ENCODE results near the gene DNAH6. TPM values are rescaled to one million over a fixed set of nuclear protein-coding genes. Genes with fewer than 3 reads are reported as not detected.
"Not testable (repeated sequence)": the region's sequence is repeated elsewhere in the genome, so short reads cannot be mapped to it uniquely, and the experiment has no call there.

The DNAH6 gene
- polyA plus RNA-seq, 1 donor from 2014 or later = 0.06 TPM

DNA sequence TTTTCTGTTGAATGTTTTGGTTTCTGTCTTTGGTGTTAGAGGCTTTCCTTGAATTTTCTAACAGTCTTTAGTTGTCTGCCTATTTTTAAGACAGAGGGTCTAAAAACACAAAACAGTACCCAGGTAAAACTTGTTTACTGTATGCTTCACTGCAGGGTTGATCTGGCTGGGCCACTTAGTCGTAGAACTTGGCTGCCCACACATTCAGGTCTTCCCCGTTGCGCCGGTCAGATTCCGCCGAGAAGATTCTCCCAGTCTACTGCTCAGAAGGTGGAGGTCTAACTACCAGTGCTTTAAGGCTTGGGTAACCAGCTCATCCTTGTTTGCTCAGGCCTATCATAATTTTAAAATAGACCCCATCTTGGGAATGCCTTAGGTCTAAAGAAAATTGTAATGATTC is 24.6 kb upstream of the DNAH6 start:
- H3K27me3 Mint-ChIP-seq = peaks cover 2% of the 10 kb centered on the region
- H3K4me1 Mint-ChIP-seq = peaks cover 0 to 3% (median 1%) of the 10 kb centered on the region in 3 donors
- H3K9me3 Mint-ChIP-seq = no peaks in the 10 kb centered on the region
- H3K36me3 Mint-ChIP-seq = peaks cover 2% of the 10 kb centered on the region
- no peak overlapping the region for H3K4me3 Mint-ChIP-seq
- no peak overlapping the region for H3K27ac Mint-ChIP-seq

DNA sequence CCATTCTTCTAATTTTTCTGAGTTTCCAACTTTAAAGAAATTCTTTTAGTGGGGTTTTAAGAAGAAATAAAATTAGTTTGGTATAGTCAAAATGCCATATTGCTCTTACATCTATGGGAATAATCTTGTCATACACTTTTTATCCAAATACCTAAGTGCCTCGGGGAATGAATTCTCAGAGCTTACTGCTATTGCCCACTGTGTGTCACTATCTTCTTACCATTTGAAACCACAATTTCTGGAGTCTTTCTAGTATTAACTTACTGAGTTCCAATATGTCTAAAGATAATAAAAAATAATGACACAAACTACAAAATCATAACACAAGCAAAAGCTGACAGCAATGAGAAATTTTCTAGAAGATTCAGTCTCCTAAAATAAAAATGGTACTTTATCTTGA is 23.7 kb upstream of the DNAH6 start:
- H3K36me3 Mint-ChIP-seq = peaks cover 2% of the 10 kb centered on the region
- no peaks in the 10 kb centered on the region for H3K9me3 Mint-ChIP-seq
- H3K4me1 Mint-ChIP-seq = peaks cover 0 to 3% (median 1%) of the 10 kb centered on the region in 3 donors
- no peak overlapping the region for H3K27ac Mint-ChIP-seq
- H3K4me3 Mint-ChIP-seq = no peak overlapping the region
- H3K27me3 Mint-ChIP-seq = peaks cover 2% of the 10 kb centered on the region

DNA sequence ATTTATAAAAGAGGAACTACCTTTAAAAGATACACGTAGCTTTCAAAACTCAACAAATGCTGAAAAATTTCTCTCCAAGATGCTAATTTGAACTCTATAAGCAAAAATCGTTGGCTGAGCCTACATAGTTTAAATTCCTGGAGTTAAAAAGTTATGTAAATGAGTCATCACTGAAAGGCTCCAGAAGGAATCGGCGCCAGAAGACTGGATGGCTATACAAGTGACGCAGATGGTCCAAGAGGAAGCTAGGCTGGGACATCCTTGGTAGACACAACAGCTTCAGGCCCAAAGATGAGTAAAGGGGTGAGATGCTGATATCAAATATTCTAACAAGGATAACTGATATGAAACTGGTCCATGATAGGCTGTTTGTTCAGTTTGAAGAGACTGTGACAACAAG is 22.8 kb upstream of the DNAH6 start:
- peaks cover 0 to 3% (median 1%) of the 10 kb centered on the region in 3 donors for H3K4me1 Mint-ChIP-seq

DNA sequence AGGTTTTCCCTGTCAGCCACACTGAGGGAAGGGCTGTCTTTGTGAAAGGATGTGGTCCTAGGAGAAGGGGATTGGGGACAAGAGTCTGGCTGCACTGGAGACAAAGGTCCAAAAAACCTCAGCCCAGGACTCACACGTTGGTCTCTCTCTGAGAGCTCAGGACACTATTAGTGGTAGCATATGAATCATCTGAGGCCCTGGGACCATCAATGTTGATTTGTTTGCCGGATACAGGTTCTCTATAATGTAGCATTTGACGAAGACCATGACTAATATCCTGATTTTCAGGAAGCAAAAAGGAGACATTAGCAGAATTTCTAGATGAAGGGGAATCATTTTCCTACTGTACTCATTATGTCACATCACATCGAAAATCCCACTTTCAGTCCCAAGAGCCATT is 22.2 kb upstream of the DNAH6 start:
- H3K27me3 Mint-ChIP-seq = peaks cover 2% of the 10 kb centered on the region
- peaks cover 0 to 3% (median 1%) of the 10 kb centered on the region in 3 donors for H3K4me1 Mint-ChIP-seq
- H3K9me3 Mint-ChIP-seq = no peaks in the 10 kb centered on the region
- H3K36me3 Mint-ChIP-seq = no peaks in the 10 kb centered on the region
- H3K27ac Mint-ChIP-seq = no peak overlapping the region
- H3K4me3 Mint-ChIP-seq = no peak overlapping the region

More for the DNA sequence above, 22.8 kb upstream of the DNAH6 start:
- Mint-ChIP-seq H3K9me3 (no peaks in the 10 kb centered on the region), H3K27me3 (peaks cover 2% of the 10 kb centered on the region), H3K27ac (no peak overlapping the region), H3K36me3 (peaks cover under 1% of the 10 kb centered on the region), H3K4me3 (no peak overlapping the region)

DNA sequence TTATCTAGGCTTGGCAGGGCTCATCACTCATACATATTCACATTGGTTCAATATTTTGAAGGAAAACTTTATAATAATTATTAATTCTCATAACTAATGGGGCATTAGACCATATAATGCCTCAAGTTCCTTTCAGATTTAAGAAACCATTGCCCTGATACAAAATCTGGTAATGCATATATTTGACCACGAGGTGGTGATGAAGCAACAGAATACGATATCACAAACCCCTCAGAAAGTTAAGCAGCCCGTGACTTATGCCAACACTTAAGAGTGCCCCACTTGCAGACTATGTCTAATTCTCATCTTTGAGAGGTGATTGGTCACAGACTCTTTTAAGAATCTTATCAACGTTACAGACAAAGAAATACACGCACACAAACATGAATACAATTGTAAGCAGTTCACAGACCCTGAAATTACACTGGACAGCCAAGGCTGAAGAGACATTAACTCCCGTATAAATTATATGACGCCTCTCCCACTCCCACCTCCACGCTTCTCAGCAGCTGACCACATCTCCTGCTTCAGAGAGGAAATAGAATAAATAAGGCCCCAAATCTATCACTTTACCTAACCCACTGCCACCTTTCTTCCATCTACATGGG is 20.7 kb upstream of the DNAH6 start:
- H3K4me1 Mint-ChIP-seq = peaks cover 0 to 3% (median 1%) of the 10 kb centered on the region in 3 donors
- H3K27ac Mint-ChIP-seq = no peak overlapping the region
- H3K4me3 Mint-ChIP-seq = no peak overlapping the region
- H3K9me3 Mint-ChIP-seq = no peaks in the 10 kb centered on the region
- H3K36me3 Mint-ChIP-seq = no peaks in the 10 kb centered on the region
- peaks cover 2% of the 10 kb centered on the region for H3K27me3 Mint-ChIP-seq

DNA sequence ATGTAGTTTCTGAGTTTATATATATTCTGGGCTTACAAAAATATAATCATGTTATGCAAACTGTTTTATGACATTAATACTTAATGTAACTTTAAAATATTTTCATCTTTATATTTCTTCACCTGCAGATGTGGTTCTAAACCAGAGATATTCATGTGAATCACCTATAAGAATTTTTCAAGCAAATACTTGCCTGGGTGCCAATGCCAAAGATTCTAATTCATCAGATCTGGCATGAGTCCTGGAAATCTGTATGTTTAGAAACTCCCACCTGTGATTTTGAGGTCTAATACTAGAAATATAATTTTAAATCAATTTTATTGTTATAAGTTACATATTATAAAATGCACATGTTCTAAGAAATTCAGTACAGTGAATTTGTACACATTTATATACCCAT is 19.9 kb upstream of the DNAH6 start:
- Mint-ChIP-seq H3K36me3 (no peaks in the 10 kb centered on the region), H3K27ac (no peak overlapping the region), H3K27me3 (peaks cover 2% of the 10 kb centered on the region), H3K9me3 (no peaks in the 10 kb centered on the region), H3K4me3 (no peak overlapping the region), H3K4me1 (peaks cover 0 to 3% (median 1%) of the 10 kb centered on the region in 3 donors)

DNA sequence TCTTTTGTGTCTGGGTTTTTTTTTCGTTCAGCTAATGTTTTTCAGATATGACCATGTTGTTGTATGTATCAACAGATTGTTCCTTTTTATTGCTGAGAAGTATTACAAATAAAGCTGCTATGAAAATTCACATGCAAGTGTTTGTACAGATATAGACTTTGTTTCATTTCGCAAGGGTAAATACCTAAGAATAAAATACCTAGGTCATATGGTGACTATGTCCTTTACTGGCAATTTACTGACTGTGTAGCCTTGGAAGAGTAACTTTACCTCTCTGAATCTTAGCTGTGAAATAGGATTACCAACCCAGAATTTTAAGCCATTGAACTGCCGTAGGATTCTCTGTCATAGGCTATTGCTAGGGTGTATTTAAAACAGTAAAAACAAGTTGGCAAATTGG is 19.0 kb upstream of the DNAH6 start:
- peaks cover 0 to 6% (median 0%) of the 10 kb centered on the region in 3 donors for H3K9me3 Mint-ChIP-seq
- H3K4me1 Mint-ChIP-seq = peaks cover 0 to 3% (median 1%) of the 10 kb centered on the region in 3 donors
- no peak overlapping the region for H3K4me3 Mint-ChIP-seq
- H3K27ac Mint-ChIP-seq = no peak overlapping the region
- peaks cover 3% of the 10 kb centered on the region for H3K36me3 Mint-ChIP-seq
- peaks cover 2% of the 10 kb centered on the region for H3K27me3 Mint-ChIP-seq

DNA sequence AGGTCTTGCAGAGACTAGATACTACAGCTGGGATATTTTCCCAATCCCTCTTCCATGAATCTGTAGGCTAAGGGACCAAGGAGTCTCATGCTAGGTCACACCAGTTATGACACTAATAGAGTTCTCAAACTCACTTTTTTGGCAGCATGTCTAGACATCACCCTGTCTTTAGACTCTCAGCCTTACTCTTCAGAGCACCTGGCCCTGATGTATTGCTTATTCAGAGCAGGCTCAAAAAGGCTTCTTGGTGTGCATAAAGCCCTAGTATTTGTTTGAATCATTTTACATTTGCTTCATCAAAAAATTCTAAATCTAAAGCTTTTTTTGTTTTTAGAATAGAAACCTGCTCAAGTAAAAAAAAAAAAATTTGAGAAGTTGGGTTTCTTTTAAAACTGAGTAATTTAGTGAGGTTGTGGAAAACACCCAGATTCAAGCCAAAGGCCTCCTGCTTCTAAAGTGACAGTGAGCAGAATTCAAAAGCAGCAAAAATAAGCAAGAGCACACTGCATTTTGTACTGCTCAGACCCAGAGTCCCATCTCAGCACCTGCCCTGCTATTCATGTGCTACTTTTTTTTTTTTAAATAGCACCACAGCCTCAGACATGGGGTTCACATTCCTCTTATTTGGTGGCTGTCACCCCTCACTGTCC is 18.0 kb upstream of the DNAH6 start:
- Mint-ChIP-seq H3K4me1 (peaks cover 0 to 3% (median 1%) of the 10 kb centered on the region in 3 donors), H3K36me3 (peaks cover 3% of the 10 kb centered on the region), H3K4me3 (no peak overlapping the region), H3K27me3 (peaks cover 2% of the 10 kb centered on the region), H3K9me3 (peaks cover 0 to 8% (median 0%) of the 10 kb centered on the region in 3 donors), H3K27ac (no peak overlapping the region)

DNA sequence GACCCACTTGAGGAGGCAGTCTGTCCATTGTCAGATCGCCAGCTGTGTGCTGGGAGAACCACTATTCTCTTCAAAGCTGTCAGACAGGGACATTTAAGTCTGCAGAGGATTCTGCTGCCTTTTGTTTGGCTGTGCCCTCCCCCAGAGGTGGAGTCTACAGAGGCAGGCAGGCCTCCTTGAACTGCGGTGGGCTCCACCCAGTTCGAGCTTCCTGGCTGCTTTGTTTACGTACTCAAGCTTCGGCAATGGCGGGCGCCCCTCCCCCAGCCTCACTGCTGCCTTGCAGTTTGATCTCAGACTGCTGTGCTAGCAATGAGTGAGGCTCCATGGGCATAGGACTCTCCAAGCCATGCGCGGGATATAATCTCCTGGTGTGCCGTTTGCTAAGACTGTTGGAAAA is 5.3 kb upstream of the DNAH6 start:
- H3K9me3 Mint-ChIP-seq, H3K36me3 Mint-ChIP-seq, H3K4me1 Mint-ChIP-seq, H3K27ac Mint-ChIP-seq, H3K4me3 Mint-ChIP-seq: not testable (repeated sequence)
- peaks cover 16% of the 10 kb centered on the region for H3K27me3 Mint-ChIP-seq

DNA sequence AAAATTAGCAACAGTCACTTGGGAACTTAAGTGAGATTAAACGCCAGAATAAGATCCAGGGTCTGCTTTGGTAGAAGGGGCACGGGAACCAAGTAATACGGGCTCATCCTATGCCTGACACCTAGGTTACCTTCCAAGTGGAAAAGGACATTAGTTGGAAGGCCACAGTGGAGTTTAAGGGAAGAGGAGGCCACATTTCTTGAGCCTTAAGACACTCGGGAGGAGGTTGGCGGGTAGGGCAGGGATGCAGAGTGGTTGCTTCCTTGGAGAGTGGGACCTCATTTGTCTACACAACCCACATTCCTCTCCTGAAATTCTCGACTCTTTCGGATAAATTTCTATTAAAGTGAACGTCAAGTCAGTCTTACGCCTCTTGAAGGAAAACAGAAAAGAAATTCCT is 510 bp upstream of the DNAH6 start:
- Mint-ChIP-seq H3K9me3 (peaks cover 0 to 5% (median 0%) of the 10 kb centered on the region in 3 donors), H3K36me3 (peaks cover 4% of the 10 kb centered on the region), H3K4me3 (peak overlapping the region; percentile 59 to 90 (median 80)), H3K27me3 (peaks cover 17% of the 10 kb centered on the region), H3K27ac (peak overlapping the region in 2 of 3 donors; percentile 43 to 72), H3K4me1 (peaks cover 0 to 9% (median 6%) of the 10 kb centered on the region in 3 donors)

DNA sequence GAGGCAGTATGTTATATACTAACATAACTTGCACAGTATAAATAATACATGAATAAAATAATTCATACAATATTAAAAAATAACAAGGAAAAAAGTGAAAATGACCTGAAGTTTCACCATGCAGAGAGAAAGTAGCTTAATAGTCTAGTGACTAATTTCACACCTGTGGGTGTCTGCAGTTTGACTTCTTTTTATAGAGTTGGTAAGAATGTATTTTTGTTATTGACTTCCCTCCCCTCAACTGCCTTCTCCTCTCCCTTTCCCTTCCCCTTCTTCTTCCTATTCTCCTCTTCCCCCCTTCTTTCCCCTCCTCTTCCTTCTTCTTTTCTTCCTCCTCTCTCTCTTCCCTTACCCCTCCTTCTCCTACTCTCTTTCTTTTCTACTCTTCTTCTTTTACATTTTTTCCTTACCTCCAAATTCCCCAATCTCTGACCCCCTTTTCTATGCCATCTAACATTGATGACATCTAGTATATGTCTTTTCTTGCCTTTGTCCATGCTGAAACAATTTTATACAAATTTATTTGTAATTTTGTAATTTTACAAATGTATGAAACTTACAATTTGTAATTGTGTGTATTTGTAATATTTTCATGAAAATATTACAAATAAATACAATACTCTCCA is 3.1 kb downstream of the DNAH6 start:
- H3K9me3 Mint-ChIP-seq = peaks cover 1 to 14% (median 13%) of the 10 kb centered on the region in 3 donors
- H3K4me1 Mint-ChIP-seq = peaks cover 0 to 9% (median 6%) of the 10 kb centered on the region in 3 donors
- H3K27me3 Mint-ChIP-seq = peaks cover 18% of the 10 kb centered on the region
- H3K36me3 Mint-ChIP-seq = peaks cover 7% of the 10 kb centered on the region
- no peak overlapping the region for H3K4me3 Mint-ChIP-seq
- H3K27ac Mint-ChIP-seq = no peak overlapping the region

DNA sequence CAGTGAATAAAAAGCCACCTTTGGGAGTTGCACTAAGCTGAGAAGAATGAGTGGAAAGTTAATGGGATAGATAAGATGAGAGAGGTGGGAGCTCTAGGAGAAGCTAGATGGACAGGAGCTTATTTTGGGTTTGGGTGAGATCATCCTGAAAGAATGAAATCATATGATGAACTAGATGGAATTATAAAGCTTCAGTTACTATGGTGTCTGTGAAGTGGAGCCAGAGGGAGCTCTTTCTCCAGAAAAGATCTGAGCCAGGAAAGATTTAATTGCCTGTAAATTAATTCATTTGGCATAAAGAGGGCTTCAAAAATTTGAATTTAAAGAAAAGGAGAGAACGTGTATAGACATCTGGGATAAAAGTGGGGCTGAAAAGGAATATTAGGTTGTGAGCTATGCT is 10.3 kb downstream of the DNAH6 start:
- Mint-ChIP-seq H3K4me3 (no peak overlapping the region), H3K27me3 (peaks cover 11% of the 10 kb centered on the region), H3K27ac (no peak overlapping the region), H3K9me3 (peaks cover 1 to 10% (median 10%) of the 10 kb centered on the region in 3 donors), H3K36me3 (peaks cover 5% of the 10 kb centered on the region), H3K4me1 (no peaks in the 10 kb centered on the region)

DNA sequence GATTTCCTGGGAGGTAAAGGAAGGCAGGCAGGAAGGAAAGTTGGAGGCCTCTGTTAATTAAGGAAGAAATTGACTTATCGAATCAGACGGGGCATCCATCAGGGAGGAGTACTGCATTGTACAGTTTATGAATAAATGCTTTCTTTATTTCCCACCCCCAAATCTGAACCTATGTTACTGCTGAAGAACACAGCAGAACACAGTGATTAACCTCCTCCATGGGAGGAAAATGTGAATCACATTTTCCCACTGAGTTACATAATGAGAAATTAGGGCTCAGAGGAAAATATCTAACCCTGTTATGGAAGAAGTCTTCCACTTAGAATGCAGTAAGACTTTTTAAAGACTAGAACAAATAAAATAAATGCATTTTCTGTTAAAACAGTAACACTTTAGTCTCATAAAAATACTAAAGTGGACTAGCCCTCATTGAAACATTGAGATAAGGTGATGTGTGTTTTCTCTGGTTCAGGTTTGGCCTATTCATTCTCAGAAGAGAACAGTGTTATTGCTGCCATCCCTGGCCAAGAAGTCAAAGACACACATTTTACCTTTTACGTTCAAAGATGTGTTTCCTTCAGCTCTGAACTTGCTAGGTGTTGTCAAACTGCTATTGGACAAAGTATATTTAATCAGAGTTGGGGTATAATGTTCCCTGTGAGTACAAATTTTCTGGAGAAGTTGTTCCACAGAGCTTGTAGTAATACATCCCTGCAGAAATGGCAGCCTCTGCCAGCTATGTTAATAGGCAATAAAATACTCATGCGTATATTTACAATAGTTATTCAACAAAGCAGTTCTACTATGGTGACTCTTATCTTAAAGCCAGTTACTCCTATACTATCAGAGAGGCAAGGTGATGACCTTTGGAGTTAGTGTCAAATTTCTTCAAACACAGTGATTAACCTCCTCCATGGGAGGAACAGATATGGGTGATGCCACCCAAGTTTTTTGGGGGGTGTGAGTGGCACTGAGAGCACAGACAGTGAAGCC is 11.1 kb downstream of the DNAH6 start:
- H3K36me3 Mint-ChIP-seq = peaks cover 5% of the 10 kb centered on the region
- H3K4me1 Mint-ChIP-seq = no peaks in the 10 kb centered on the region
- no peak overlapping the region for H3K4me3 Mint-ChIP-seq
- H3K27ac Mint-ChIP-seq = no peak overlapping the region
- H3K27me3 Mint-ChIP-seq = peaks cover 11% of the 10 kb centered on the region
- H3K9me3 Mint-ChIP-seq = peaks cover 1 to 6% (median 6%) of the 10 kb centered on the region in 3 donors

DNA sequence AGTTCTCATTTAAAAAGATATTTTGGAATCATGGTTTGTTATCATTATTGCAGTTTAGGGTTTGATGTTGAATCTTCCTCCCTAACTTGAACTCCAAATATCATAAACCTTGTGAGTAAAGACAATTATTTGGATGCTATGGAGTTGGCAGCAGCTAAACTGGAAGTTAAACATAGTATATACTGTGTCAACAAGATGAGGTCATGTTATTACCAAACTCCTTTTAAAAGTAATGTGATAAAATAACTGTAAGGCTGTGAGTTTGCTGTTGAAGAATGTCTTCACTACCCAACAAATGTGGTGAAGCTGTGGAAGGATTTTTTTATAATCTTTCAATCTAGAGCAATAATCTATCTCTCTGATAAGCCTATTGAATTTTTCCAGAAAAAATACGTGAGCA is 16.0 kb downstream of the DNAH6 start:
- Mint-ChIP-seq H3K4me1 (no peaks in the 10 kb centered on the region), H3K9me3 (no peaks in the 10 kb centered on the region), H3K27ac (peak overlapping the region in 1 of 3 donors; percentile 18)

DNA sequence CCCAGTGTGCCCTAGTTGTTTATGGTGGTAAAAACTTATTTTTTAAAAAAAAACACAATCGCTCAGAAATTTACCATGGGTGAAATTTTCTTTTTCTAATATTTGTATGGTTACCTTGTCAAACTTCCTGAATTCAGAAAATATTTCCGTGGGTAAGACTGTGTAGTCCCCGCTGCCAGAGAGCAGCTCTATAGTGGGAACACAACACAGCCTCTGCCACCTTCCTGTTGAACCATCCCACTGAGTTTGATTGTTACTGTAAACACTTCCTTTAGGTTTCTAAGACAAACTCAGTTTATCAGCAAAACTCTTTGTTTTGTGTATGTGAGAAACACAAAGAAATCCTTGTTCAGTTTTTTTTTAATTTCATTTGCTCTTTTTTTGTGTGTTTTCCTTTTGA is 17.9 kb downstream of the DNAH6 start:
- H3K27ac Mint-ChIP-seq = no peak overlapping the region

More for the DNA sequence above, 16.0 kb downstream of the DNAH6 start:
- Mint-ChIP-seq H3K36me3 (peaks cover 2% of the 10 kb centered on the region), H3K4me3 (no peak overlapping the region), H3K27me3 (peaks cover 2% of the 10 kb centered on the region)

More for the DNA sequence above, 17.9 kb downstream of the DNAH6 start:
- H3K4me3 Mint-ChIP-seq = no peak overlapping the region
- H3K27me3 Mint-ChIP-seq = peaks cover 2% of the 10 kb centered on the region
- H3K9me3 Mint-ChIP-seq = no peaks in the 10 kb centered on the region
- H3K36me3 Mint-ChIP-seq = no peaks in the 10 kb centered on the region
- H3K4me1 Mint-ChIP-seq = no peaks in the 10 kb centered on the region
